KBM-7 (cell line): ENCODE results near the gene NCAPD2.
"Not testable (repeated sequence)": the region's sequence is repeated elsewhere in the genome, so short reads cannot be mapped to it uniquely, and the experiment has no call there.

Experiments used
- DNase-seq: peaks from one replicate; pipeline ENCODE4 v3.0.0-alpha.2; 2015
- in situ Hi-C: fragments of 300-500 bp; cut with MboI; formaldehyde crosslinking; loops from 2 replicates; pipeline ENCODE4 v1.14.3; 2020; ENCODE audit warnings: low sequenced_read_pairs, low pct_unique_long_range_greater_than_20kb, mixed read lengths

The NCAPD2 gene

DNA sequence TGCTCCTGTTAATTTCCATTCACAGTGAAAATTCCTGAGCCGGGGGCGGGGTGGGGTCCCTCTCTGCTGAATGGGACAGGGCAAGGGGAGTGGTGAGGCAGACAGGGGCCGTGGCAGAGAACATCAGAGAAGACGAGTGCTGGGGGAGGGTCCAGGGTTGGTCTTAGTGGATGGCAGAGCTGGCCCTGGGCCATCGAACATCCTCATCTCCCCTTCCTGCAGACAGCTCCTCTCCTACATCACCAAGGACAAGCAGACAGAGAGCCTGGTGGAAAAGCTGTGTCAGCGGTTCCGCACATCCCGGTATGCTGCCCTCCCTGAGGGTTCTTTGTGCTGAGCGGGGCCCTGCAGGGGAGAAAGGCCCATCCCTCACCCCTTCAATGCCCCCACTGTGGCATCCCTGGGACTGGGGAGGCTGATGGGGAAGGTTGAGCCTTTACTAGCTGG, 35.4 kb downstream of the NCAPD2 start:
- DNase-seq: no peak
- in situ Hi-C loops: no loop called here

- in situ Hi-C loops: no loop called here
- DNase-seq: no peak
These were observed 36.8 kb downstream of the NCAPD2 start for GRCh38 chr12:6530576-6531260.

GRCh38 chr12:6532051-6532926, 38.4 kb downstream of the NCAPD2 start:
- in situ Hi-C loops: no loop called here
- peak; percentile 84 for DNase-seq

GRCh38 chr12:6532927-6533652, 39.2 kb downstream of the NCAPD2 start:
- peak; percentile 85 for DNase-seq
- in situ Hi-C loops: no loop called here

- in situ Hi-C loops: no loop called here
- DNase-seq: no peak
These were observed 39.7 kb downstream of the NCAPD2 start for GRCh38 chr12:6533653-6533922.

- in situ Hi-C loops: no loop called here
- DNase-seq: peak; percentile 97
These were observed 40.2 kb downstream of the NCAPD2 start, which contains the start of gene GAPDH for GRCh38 chr12:6533923-6534694. TSS of gene GAPDH (plus strand) at chr12:6534517. CDS start at chr12:6534833, 316 bp downstream.

DNA sequence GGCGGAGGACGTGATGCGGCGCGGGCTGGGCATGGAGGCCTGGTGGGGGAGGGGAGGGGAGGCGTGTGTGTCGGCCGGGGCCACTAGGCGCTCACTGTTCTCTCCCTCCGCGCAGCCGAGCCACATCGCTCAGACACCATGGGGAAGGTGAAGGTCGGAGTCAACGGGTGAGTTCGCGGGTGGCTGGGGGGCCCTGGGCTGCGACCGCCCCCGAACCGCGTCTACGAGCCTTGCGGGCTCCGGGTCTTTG, 40.7 kb downstream of the NCAPD2 start:
- in situ Hi-C loops: no loop called here
- no peak for DNase-seq

GRCh38 chr12:6534945-6535696, 41.2 kb downstream of the NCAPD2 start:
- DNase-seq: peak; percentile 73
- in situ Hi-C loops: no loop called here

DNA sequence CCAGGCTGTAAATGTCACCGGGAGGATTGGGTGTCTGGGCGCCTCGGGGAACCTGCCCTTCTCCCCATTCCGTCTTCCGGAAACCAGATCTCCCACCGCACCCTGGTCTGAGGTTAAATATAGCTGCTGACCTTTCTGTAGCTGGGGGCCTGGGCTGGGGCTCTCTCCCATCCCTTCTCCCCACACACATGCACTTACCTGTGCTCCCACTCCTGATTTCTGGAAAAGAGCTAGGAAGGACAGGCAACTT, 41.7 kb downstream of the NCAPD2 start:
- no peak for DNase-seq
- in situ Hi-C loops: no loop called here

GRCh38 chr12:6535960-6536847, 42.3 kb downstream of the NCAPD2 start:
- no peak for DNase-seq
- in situ Hi-C loops: no loop called here

GRCh38 chr12:6536894-6537579, 43.1 kb downstream of the NCAPD2 start:
- in situ Hi-C loops: no loop called here
- no peak for DNase-seq

DNA sequence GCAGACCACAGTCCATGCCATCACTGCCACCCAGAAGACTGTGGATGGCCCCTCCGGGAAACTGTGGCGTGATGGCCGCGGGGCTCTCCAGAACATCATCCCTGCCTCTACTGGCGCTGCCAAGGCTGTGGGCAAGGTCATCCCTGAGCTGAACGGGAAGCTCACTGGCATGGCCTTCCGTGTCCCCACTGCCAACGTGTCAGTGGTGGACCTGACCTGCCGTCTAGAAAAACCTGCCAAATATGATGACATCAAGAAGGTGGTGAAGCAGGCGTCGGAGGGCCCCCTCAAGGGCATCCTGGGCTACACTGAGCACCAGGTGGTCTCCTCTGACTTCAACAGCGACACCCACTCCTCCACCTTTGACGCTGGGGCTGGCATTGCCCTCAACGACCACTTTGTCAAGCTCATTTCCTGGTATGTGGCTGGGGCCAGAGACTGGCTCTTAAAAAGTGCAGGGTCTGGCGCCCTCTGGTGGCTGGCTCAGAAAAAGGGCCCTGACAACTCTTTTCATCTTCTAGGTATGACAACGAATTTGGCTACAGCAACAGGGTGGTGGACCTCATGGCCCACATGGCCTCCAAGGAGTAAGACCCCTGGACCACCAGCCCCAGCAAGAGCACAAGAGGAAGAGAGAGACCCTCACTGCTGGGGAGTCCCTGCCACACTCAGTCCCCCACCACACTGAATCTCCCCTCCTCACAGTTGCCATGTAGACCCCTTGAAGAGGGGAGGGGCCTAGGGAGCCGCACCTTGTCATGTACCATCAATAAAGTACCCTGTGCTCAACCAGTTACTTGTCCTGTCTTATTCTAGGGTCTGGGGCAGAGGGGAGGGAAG, 43.9 kb downstream of the NCAPD2 start:
- DNase-seq: peak; percentile 81
- in situ Hi-C loops: not testable (repeated sequence)

DNA sequence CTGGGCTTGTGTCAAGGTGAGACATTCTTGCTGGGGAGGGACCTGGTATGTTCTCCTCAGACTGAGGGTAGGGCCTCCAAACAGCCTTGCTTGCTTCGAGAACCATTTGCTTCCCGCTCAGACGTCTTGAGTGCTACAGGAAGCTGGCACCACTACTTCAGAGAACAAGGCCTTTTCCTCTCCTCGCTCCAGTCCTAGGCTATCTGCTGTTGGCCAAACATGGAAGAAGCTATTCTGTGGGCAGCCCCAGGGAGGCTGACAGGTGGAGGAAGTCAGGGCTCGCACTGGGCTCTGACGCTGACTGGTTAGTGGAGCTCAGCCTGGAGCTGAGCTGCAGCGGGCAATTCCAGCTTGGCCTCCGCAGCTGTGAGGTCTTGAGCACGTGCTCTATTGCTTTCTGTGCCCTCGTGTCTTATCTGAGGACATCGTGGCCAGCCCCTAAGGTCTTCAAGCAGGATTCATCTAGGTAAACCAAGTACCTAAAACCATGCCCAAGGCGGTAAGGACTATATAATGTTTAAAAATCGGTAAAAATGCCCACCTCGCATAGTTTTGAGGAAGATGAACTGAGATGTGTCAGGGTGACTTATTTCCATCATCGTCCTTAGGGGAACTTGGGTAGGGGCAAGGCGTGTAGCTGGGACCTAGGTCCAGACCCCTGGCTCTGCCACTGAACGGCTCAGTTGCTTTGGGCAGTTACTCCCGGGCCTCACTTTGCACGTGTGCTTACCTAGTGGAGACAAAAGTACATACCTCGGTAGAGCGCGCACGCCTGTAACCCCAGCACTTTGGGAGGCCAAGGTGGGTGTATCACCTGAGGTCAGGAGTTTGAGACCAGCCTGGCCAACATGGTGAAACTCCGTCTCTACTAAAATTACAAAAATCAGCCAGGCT, 44.8 kb downstream of the NCAPD2 start:
- in situ Hi-C loops: no loop called here

GRCh38 chr12:6539314-6539682, 45.4 kb downstream of the NCAPD2 start:
- in situ Hi-C loops: no loop called here
- peak; percentile 23 for DNase-seq

More for the DNA sequence above, 44.8 kb downstream of the NCAPD2 start:
- peak; percentile 45 for DNase-seq

- peak; percentile 12 for DNase-seq
- in situ Hi-C loops: no loop called here
These were observed 45.8 kb downstream of the NCAPD2 start for GRCh38 chr12:6539707-6540134.
